Medulla oblongata (tissue), 1 donor: ENCODE results near the gene KANTR.

Experiments used
- DNase-seq: peaks from one replicate; pipeline ENCODE4 v3.0.0-alpha.2; 2015; ENCODE audit errors: extremely low spot score

Gene KANTR

DNA sequence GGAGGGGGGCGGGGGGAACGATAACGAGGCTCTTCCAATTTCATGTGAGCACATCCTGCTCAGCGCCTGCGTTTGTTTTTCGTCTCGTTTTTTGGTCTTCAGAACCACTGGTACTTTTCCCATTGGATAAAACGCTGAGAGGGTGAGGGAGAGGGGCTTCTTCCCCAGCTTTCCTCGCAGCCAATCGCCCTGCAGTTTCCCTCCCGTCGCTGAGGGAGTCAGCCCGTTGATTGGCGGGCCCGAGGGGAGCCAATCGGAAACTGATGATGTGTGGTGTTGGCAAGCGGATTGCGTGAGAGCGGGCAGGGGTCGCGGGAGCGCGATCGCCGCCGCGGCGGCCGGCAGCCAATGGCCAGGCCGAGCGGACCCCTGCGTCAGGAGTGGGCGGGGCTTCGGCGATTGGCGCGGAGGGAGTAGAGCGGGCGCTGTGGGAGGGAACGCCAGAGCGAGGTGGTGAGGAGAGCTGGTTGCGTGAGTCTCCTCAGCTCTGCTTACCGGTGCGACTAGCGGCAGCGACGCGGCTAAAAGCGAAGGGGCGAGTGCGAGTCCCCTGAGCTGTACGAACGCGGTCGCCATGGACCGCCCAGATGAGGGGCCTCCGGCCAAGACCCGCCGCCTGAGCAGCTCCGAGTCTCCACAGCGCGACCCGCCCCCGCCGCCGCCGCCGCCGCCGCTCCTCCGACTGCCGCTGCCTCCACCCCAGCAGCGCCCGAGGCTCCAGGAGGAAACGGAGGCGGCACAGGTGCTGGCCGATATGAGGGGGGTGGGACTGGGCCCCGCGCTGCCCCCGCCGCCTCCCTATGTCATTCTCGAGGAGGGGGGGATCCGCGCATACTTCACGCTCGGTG, 11.8 kb upstream of the KANTR start, which contains the start of gene TSPYL2:
TSPYL2 (plus strand) TSS at position 443 of the 848 bp plus-strand sequence; CDS start at position 575, 132 bp downstream.
- DNase-seq, result peak; percentile 97

DNA sequence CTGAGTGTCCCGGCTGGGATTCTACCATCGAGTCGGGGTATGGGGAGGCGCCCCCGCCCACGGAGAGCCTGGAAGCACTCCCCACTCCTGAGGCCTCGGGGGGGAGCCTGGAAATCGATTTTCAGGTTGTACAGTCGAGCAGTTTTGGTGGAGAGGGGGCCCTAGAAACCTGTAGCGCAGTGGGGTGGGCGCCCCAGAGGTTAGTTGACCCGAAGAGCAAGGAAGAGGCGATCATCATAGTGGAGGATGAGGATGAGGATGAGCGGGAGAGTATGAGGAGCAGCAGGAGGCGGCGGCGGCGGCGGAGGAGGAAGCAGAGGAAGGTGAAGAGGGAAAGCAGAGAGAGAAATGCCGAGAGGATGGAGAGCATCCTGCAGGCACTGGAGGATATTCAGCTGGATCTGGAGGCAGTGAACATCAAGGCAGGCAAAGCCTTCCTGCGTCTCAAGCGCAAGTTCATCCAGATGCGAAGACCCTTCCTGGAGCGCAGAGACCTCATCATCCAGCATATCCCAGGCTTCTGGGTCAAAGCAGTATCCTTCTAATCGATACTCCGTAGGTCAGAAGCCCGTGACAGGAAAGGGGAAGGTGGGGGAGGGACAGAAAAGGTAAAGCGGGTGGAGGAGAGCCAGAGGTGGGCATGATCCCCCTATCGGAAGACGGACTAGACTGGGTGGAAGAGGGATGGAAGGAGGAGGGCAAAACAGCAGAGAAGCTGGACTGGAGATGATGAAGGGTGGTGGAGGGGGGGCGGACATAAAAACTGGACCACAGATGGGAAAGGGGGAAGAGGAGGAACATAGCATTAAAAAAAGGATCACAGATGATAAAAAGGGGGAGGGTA, 10.9 kb upstream of the KANTR start:
- no peak for DNase-seq

DNA sequence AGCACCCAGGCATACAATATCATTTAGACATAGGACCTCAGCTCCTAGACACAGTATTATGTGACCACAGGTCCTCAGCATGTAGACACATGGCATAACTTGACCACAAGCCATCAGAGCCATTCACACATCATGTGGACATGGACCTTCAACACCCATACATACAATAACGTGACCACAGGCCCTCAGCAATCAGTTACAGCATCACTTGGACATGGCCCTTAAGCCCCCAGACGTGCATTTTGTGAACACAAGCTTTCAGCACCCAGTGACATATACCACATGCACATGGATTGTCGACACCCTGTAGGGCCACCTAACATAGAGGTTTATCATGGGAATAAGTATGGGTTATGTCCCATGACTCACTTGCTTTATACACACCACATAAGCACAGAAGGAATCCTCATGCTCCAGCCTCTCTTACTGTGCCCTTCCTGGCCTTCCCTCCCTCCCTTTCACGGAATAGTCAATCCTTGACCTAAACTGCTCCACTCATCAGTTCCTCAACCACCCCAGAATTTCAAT, 9.8 kb upstream of the KANTR start:
- no peak for DNase-seq

DNA sequence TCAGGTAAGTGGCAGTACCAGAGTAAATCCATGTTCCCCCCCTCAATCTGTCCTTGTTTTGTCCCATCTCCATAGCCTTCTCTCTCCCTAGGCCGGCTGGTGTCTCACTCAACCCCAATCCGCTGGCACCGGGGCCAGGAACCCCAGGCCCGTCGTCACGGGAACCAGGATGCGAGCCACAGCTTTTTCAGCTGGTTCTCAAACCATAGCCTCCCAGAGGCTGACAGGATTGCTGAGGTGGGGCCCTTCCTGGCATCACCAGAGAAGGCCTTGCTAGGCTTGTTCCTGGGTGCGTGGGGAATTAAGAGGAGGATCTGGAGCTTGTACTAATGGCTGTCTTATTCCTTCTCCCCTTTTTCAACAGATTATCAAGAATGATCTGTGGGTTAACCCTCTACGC, 9.1 kb upstream of the KANTR start:
- DNase-seq, result no peak

DNA sequence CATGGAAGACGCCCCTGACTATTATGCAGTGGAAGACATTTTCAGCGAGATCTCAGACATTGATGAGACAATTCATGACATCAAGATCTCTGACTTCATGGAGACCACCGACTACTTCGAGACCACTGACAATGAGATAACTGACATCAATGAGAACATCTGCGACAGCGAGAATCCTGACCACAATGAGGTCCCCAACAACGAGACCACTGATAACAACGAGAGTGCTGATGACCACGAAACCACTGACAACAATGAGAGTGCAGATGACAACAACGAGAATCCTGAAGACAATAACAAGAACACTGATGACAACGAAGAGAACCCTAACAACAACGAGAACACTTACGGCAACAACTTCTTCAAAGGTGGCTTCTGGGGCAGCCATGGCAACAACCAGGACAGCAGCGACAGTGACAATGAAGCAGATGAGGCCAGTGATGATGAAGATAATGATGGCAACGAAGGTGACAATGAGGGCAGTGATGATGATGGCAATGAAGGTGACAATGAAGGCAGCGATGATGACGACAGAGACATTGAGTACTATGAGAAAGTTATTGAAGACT, 8.2 kb upstream of the KANTR start:
- DNase-seq, result no peak

DNA sequence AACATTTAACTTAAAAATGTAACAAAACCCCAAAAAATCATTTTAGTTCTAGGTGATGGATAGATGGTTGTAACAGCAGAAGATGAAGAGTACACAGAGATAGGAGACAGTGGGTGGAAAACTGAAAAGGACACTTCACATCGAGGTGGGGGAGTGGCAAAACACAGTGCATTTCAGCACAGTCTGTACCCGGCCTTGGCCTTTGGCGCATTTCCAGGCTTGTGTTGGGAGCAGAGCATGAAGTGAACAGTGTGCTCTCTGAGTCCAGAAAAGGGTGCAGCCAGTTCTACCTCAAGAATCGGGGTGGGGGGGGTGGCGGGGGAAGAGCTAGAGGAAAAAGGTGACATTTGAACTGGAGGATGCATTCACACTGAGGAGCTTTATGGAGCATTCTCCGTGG, 7.5 kb upstream of the KANTR start:
- peak; percentile 44 for DNase-seq

DNA sequence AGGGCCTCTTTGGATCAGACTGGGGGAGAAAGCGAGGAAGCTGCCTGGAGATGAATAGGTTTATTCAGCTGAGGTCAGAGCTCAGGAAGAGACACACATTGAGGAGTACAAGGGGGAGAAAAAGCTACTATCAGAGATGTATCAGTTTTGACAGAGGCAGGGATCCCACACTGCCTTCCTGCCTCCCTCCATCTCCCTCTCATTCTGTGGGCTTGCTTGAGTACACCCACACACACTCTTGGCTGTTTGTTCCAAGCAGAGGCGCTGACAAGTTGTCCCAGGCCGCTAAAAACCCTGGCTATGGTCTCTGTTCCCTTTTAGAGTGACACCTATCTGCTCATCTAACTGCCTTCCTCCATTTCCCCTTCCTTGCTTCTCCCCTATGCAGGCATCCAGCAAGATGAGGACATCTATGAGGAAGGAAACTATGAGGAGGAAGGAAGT, 6.5 kb upstream of the KANTR start:
- no peak for DNase-seq

DNA sequence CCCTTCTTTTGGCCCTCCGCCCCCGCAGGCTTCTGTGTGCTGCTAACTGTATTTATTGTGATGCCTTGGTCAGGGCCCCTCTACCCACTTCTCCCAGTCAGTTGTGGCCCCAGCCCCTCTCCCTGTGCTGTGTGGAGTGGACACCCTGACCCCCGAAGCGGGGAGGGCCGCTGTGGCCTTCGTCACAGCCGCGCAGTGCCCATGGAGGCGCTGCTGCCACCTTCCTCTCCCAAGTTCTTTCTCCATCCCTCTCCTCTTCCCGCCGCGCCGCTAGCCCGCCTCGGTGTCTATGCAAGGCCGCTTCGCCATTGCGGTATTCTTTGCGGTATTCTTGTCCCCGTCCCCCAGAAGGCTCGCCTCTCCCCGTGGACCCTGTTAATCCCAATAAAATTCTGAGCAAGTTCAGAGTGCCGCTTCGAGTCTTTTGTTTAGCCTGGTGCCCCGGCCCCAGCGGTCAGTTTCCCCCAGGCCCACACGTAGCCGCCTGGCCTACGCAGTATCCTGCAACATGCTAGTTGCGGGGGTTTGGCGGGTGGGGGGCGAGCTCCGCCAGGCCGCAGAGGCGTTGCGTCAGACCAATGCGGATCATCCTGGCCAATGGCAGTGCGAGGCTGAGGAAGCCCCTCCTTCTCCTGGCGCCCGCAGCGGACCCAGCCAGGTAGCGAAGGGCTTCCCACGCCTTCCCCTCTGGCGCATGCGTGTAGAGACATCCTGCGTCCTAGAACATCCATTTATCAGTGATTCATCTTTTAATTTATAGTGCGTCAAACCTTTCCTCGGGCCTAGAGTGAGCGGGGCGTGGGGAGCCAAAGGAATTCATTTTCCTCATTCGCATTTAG, 5.6 kb upstream of the KANTR start:
- DNase-seq, result peak; percentile 48

DNA sequence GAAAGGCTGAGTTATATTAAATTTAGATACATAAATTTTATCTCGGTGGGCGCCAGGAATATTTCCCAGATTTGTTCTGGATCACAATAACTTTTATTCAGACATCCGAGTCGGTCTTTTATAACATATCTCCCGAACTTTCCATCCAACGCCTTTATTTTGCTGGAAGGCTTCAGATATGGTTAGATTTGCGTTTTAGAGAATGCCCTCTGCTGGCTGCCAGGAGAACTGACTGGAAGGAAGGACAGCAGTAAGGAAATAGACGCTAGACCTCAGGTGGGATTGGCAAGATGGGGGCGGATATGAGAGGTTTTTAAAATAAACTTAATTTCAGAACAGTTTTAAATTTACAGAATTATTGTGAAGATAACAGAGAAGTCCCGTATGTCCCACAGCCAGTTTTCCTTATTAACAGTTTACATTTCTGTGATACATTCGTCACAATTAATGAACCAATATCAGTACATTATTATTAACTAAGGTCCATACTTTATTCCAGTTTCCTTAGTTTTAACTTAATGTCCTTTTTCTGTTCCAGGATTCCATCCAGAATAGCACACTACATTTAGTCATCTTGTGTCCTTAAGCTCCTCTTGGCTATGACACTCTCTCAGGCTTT, 4.6 kb upstream of the KANTR start:
- DNase-seq, result peak; percentile 70

DNA sequence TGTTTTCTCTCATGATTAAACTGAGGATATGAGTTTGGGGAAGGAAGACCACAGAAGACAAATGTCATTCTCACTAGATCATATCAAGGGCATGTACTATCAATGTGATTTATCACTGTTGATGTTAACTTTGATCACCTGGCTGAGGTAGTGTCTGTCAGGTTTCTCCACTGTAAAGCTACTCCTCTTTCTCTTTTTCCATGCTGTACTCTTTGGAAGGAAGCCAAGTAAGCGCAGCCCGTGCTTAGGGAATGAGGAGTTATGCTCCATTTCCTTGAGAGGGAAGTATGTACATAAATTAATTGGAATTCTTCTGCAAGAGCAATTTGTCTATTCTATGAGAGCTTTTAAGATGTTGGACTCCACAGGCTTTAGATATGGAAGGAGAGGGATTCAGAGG, 4.0 kb upstream of the KANTR start:
- DNase-seq, result no peak

DNA sequence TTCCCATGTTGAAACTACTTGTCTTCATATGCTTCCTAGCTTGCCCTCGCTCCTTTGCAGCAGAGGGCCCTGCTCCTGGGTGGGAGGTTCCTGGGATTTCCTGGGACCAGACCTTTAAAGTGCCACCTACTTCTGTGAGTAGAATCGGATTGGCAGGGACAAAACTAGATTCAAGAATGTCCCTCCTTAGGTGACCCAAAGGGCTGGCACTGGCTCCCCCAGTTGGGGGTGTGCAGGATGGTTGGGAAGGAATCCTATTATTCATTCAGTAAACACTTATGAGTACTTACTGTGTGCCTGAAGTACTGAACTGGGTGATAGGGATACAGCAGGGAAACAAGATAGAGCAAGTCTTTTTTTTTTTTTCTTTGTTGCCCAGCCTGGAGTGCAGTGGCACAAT, 2.6 kb upstream of the KANTR start:
- DNase-seq, result no peak

DNA sequence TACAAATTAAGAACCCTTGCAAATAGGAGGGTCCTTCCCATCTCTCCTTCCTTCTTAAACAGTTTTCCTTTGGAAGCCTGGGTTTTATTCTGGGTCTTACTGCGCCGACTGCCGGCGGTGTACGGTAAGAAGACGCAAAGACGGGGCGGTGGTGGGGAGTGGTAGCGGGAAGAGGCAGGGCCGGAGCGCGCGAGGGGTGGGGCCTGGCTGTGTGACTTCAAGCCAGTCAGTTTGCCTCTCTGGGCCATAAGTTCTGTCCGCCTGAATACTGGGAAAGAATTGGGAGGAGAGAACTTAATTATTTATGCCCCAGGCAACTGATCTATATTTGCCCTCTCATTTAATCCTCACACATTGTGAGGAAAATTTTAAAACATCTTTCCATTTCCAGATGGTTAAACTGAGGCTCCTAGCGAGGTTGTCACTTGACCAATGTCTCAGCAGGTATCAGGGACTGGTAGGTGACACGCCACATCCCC, 726 bp upstream of the KANTR start:
- peak; percentile 55 for DNase-seq

DNA sequence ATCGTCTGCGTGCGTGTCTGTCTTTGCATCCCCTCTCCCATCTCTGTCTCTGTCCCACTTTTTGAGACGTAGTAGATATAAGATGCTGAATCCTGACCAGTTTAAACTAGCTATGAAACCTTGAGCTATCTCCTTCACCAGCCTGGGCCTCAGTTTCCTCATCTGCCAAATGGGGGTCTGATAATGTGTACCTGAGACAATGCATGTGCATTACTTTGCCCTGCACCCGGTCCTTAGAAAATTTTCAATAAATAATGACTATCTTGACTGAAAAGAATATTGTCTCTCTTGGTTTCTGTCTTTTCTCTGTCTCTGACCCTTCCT, 602 bp downstream of the KANTR start:
- no peak for DNase-seq

DNA sequence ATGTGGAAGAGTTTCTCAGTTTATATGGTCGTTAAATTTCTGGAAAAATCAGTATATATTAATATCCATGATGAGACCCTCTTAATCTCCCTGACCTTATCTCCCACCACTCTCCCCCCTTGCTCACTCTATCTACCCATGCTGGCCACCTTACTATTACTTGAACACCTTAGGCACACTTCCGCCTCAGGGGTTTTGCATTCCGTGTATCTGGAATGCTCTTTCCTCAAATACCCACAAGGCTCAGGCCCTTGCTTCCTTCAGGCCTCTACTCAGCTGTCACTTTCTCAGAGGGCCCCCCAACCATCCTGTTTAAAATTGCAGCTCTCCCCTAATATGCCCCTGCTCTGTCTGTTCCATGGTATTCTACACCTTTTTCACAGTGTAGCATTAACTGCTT, 1.9 kb downstream of the KANTR start:
- no peak for DNase-seq

DNA sequence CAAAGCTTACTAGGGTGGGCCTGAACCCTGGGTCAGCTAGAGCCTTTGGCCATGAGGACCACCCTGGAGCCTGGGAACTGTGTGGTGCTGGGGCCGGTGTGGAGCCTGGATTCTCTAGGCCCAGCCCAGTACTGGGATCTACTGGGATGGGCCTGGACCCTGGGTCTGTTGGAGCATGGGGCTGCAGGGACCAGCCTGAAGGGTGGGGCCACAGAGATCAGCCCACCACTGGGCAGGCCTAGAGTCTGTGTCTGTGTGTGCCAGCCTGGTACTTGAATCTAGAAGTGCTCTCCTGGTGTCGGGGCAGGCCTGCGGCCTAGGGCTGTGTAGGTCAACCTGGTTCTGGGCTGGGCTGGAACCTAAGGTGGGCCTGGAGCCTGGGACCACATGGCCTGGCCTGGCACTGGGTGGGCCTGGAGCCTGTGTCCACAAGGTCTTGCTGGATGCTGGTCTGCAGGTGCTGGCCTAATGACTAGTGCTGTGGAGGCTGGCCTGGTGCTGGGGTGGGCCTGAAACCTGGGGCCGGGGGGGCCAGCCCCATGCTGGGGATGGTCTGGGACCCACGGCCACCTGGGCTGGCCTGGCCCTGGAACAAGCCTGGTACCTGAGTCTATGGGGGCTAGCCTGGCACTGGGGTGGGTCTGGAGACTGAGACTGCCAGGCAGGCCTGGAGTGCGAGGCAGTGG, 21.1 kb downstream of the KANTR start:
- no peak for DNase-seq

DNA sequence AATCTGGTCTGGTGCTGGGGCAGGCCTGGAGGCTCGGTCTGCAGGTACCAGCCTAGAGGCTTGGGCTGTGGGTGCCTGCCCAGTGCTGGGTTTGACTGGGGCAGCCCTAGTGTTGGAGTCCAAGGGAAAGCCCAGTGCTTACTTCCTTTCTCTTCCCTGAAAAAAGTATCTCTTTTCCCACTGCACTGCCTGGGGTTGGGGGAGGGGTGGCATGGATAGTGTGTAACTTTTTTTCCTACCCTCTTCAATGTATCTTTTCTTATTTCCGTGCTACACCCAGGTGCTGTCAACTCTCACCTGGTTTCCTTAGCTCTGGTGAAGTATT, 21.6 kb downstream of the KANTR start:
- no peak for DNase-seq

DNA sequence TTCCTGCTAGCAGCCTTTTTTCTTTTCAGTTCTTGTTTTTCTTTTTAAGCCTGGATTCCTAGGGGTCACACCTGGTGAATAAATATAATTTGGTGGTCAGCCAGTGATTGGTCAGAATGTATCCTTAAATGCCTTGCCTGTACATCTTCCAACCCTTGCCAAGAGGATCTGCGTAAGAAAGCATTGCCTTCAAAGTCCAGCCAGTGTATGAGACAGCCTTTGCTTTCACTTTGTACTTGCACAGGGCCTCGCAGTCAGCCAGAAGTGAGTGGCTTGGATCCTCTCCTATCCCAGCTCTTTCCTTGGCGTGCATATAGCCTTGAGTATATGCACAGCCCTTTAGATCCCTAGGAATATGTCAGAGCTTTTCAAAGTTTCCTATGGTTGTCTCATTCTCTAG, 22.2 kb downstream of the KANTR start:
- DNase-seq, result peak; percentile 34

DNA sequence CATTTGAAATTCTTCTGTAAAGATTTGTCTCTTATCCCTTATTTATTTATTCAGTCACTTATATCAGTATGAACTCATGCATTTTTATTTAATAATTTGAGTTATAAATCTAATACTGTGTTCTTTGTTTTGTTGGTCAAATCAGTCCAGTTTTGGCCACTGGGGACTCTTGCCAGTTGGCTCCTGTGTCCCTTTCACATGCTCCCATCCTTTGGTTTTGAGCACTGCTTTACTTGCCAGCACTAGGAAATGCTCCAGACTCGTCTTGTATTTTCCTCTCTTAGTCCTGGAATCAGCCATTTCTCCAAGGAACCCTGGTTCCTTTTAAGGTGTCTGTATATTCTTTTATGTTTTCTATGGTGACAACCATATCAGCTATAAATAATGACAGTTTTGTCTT, 28.1 kb downstream of the KANTR start:
- peak; percentile 21 for DNase-seq

DNA sequence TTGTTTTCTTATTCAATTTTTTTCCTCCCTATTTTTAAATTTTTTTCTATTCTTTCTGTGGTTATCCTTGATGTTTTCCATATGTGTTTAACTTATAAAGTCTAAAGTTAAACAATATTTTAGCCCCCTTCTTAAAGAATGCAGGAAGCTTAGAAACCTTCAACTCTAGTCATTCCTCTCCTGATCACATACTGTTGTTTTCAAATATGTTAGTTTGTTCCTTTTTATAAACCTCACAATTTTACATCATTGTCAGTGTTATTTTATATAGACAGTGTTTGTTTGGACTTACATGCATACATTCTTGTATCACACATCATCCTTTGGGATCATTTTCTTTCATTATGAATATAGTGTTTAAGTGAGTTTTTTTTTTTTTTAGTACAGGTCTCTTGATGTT, 31.6 kb downstream of the KANTR start:
- no peak for DNase-seq

DNA sequence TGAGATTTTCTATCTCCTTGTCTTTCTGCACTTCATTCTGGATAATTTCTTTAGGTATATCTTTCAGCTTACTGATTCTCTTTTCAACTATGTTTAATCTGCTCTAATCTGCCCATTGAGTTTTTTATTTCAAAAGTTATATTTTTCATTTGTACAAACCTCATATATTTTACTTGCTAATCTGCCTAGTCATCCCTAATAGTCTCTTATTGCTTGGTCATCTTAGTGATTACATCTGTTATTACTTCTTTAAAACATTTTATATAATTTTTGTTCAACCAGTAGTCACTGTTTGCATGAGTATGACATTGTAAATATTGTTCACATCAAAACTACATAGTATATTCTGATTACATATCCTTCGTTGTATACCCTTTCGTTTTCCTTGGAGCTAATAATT, 32.4 kb downstream of the KANTR start:
- DNase-seq, result no peak
